Vagina (tissue), 2 donors: Measurements from ENCODE around the gene SLC7A4.

Source experiments
- CTCF ChIP-seq, 3 experiments: fragments of 450-650 bp in 2 of 3; fragments of 200-600 bp in 1 of 3; sonication (generic) in 1 of 3; IDR thresholded peaks; one replicate each; pipeline ENCODE4 v1.5.1; 2017 to 2019; ENCODE audit warnings: antibody characterized with exemption in 3 of 3, mild to moderate bottlenecking in 2 of 3, moderate library complexity in 2 of 3
- POLR2AphosphoS5 ChIP-seq, 2 donors: sonication (generic); formaldehyde crosslinking; IDR thresholded peaks; one replicate each; pipeline ENCODE4 v1.9.0; 2017; ENCODE audit warnings: antibody characterized with exemption in 2 of 2, mild to moderate bottlenecking in 2 of 2, low read depth in 1 of 2; ENCODE audit not compliant: insufficient read depth in 1 of 2

DNA sequence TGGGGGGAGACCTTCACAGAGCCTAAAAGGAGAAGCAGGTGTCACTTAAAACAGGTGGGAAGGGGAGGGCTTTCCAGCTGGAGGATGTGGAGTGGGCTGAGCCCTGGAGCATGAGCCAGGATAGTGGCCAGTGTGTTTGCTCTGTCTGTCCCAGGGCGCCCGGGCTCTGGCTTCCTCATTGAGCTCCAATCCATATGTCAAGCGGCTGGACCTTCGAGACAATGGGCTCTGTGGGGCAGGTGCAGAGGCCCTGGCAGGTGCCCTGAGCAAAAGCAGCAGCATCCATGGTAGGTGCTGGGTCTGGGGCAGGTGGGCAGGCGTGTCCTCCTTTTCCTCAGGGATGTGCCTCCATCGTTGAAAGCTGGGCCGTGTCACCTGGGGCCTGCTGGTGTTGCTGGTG, 15.4 kb upstream of the SLC7A4 start:
- TF ChIP-seq CTCF (IDR thresholded peaks at IDR 0.05) (no peak), POLR2AphosphoS5 (IDR thresholded peaks at IDR 0.05; ENCODE audit: insufficient read depth in 1 of 2, low read depth in 1 of 2) (no peak)
